ENCODE measurements around the gene ATXN1. TPM values are rescaled to one million over a fixed set of nuclear protein-coding genes. Genes with fewer than 3 reads are reported as not detected.

ATXN1 gene
- total and polyA plus RNA-seq, 2 experiments from 2014 or later, result 4.8 to 9.1 TPM

DNA sequence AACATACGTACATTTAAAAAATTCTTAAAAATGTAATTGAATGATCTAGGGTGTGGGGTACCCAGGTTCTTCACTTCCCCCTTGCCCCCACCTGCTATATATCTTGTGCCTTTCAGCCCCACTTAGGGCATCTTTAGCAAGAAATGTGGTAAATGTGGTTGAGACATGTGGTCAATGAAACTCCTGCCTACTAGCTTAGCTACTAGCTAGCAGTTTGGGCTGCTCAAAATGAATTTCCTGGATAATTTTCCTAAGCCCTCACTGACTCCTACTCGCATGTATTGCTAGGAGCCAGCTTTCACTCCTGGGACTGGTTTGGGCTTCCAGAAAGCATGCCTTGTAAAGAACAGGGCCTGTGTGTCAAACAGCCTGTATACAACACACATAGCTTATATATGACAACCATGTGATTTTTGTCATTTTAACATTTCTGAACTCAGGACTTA is 257.3 kb downstream of the ATXN1 start:
- Histone ChIP-seq H3F3A (replicated peaks; ENCODE audit: low read depth) (no peaks in the 10 kb centered on the region), H3K4me3 (no peak overlapping the region), H3K4me1 (ENCODE audit: insufficient read depth) (no peaks in the 10 kb centered on the region), H3K9me2 (ENCODE audit: insufficient read depth) (no peaks in the 10 kb centered on the region), H3K36me3 (ENCODE audit: insufficient read depth) (no peaks in the 10 kb centered on the region), H3K27me3 (ENCODE audit: insufficient read depth) (no peaks in the 10 kb centered on the region), H2AFZ (no peak overlapping the region), H3K79me2 (replicated peaks; ENCODE audit: insufficient read depth) (no peaks in the 10 kb centered on the region), H3K4me2 (no peak overlapping the region), H3K27ac (ENCODE audit: low read depth) (no peak overlapping the region), H4K20me1 (replicated peaks; ENCODE audit: insufficient read depth) (no peaks in the 10 kb centered on the region; the same call in 1 of the 2 replicates)
- ATAC-seq, result no peak
- TF ChIP-seq POLR2AphosphoS5 (IDR thresholded peaks at IDR 0.05; ENCODE audit: low read depth), result no peak
- TF ChIP-seq, protein P1, sequence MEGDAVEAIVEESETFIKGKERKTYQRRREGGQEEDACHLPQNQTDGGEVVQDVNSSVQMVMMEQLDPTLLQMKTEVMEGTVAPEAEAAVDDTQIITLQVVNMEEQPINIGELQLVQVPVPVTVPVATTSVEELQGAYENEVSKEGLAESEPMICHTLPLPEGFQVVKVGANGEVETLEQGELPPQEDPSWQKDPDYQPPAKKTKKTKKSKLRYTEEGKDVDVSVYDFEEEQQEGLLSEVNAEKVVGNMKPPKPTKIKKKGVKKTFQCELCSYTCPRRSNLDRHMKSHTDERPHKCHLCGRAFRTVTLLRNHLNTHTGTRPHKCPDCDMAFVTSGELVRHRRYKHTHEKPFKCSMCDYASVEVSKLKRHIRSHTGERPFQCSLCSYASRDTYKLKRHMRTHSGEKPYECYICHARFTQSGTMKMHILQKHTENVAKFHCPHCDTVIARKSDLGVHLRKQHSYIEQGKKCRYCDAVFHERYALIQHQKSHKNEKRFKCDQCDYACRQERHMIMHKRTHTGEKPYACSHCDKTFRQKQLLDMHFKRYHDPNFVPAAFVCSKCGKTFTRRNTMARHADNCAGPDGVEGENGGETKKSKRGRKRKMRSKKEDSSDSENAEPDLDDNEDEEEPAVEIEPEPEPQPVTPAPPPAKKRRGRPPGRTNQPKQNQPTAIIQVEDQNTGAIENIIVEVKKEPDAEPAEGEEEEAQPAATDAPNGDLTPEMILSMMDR (conservative IDR thresholded peaks at IDR 0.05; ENCODE audit: low read depth in 2 of 2), result no peak
- TF ChIP-seq, protein P2, sequence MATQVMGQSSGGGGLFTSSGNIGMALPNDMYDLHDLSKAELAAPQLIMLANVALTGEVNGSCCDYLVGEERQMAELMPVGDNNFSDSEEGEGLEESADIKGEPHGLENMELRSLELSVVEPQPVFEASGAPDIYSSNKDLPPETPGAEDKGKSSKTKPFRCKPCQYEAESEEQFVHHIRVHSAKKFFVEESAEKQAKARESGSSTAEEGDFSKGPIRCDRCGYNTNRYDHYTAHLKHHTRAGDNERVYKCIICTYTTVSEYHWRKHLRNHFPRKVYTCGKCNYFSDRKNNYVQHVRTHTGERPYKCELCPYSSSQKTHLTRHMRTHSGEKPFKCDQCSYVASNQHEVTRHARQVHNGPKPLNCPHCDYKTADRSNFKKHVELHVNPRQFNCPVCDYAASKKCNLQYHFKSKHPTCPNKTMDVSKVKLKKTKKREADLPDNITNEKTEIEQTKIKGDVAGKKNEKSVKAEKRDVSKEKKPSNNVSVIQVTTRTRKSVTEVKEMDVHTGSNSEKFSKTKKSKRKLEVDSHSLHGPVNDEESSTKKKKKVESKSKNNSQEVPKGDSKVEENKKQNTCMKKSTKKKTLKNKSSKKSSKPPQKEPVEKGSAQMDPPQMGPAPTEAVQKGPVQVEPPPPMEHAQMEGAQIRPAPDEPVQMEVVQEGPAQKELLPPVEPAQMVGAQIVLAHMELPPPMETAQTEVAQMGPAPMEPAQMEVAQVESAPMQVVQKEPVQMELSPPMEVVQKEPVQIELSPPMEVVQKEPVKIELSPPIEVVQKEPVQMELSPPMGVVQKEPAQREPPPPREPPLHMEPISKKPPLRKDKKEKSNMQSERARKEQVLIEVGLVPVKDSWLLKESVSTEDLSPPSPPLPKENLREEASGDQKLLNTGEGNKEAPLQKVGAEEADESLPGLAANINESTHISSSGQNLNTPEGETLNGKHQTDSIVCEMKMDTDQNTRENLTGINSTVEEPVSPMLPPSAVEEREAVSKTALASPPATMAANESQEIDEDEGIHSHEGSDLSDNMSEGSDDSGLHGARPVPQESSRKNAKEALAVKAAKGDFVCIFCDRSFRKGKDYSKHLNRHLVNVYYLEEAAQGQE (IDR thresholded peaks at IDR 0.05; ENCODE audit: unreplicated experiment), result no peak
- TF ChIP-seq EZH2 (IDR thresholded peaks at IDR 0.05; ENCODE audit: low read depth, unreplicated experiment), result no peak
- TF ChIP-seq ZNF114 (CRISPR knock-in tag; IDR thresholded peaks at IDR 0.05), result no peak
- TF ChIP-seq STAT1 (IDR thresholded peaks at IDR 0.05; ENCODE audit: unreplicated experiment), result no peak
- TF ChIP-seq CREB1 (CRISPR knock-in tag; IDR thresholded peaks at IDR 0.05; ENCODE audit: low read depth), result no peak
- TF ChIP-seq EZH2phosphoT487 (IDR thresholded peaks at IDR 0.05; ENCODE audit: unreplicated experiment), result no peak
- no peak for TF ChIP-seq JUNB (IDR thresholded peaks at IDR 0.05; ENCODE audit: unreplicated experiment)
- TF ChIP-seq, protein P3, sequence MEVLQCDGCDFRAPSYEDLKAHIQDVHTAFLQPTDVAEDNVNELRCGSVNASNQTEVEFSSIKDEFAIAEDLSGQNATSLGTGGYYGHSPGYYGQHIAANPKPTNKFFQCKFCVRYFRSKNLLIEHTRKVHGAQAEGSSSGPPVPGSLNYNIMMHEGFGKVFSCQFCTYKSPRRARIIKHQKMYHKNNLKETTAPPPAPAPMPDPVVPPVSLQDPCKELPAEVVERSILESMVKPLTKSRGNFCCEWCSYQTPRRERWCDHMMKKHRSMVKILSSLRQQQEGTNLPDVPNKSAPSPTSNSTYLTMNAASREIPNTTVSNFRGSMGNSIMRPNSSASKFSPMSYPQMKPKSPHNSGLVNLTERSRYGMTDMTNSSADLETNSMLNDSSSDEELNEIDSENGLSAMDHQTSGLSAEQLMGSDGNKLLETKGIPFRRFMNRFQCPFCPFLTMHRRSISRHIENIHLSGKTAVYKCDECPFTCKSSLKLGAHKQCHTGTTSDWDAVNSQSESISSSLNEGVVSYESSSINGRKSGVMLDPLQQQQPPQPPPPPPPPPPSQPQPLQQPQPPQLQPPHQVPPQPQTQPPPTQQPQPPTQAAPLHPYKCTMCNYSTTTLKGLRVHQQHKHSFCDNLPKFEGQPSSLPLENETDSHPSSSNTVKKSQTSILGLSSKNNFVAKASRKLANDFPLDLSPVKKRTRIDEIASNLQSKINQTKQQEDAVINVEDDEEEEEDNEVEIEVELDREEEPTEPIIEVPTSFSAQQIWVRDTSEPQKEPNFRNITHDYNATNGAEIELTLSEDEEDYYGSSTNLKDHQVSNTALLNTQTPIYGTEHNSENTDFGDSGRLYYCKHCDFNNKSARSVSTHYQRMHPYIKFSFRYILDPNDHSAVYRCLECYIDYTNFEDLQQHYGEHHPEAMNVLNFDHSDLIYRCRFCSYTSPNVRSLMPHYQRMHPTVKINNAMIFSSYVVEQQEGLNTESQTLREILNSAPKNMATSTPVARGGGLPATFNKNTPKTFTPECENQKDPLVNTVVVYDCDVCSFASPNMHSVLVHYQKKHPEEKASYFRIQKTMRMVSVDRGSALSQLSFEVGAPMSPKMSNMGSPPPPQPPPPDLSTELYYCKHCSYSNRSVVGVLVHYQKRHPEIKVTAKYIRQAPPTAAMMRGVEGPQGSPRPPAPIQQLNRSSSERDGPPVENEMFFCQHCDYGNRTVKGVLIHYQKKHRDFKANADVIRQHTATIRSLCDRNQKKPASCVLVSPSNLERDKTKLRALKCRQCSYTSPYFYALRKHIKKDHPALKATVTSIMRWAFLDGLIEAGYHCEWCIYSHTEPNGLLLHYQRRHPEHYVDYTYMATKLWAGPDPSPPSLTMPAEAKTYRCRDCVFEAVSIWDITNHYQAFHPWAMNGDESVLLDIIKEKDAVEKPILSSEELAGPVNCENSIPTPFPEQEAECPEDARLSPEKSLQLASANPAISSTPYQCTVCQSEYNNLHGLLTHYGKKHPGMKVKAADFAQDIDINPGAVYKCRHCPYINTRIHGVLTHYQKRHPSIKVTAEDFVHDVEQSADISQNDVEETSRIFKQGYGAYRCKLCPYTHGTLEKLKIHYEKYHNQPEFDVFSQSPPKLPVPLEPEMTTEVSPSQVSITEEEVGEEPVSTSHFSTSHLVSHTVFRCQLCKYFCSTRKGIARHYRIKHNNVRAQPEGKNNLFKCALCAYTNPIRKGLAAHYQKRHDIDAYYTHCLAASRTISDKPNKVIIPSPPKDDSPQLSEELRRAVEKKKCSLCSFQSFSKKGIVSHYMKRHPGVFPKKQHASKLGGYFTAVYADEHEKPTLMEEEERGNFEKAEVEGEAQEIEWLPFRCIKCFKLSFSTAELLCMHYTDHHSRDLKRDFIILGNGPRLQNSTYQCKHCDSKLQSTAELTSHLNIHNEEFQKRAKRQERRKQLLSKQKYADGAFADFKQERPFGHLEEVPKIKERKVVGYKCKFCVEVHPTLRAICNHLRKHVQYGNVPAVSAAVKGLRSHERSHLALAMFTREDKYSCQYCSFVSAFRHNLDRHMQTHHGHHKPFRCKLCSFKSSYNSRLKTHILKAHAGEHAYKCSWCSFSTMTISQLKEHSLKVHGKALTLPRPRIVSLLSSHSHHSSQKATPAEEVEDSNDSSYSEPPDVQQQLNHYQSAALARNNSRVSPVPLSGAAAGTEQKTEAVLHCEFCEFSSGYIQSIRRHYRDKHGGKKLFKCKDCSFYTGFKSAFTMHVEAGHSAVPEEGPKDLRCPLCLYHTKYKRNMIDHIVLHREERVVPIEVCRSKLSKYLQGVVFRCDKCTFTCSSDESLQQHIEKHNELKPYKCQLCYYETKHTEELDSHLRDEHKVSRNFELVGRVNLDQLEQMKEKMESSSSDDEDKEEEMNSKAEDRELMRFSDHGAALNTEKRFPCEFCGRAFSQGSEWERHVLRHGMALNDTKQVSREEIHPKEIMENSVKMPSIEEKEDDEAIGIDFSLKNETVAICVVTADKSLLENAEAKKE (CRISPR knock-in tag; IDR thresholded peaks at IDR 0.05), result no peak
- no peak for TF ChIP-seq ZNF331 (CRISPR knock-in tag; IDR thresholded peaks at IDR 0.05; ENCODE audit: low read depth)
- TF ChIP-seq, protein P4, sequence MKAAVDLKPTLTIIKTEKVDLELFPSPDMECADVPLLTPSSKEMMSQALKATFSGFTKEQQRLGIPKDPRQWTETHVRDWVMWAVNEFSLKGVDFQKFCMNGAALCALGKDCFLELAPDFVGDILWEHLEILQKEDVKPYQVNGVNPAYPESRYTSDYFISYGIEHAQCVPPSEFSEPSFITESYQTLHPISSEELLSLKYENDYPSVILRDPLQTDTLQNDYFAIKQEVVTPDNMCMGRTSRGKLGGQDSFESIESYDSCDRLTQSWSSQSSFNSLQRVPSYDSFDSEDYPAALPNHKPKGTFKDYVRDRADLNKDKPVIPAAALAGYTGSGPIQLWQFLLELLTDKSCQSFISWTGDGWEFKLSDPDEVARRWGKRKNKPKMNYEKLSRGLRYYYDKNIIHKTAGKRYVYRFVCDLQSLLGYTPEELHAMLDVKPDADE (IDR thresholded peaks at IDR 0.05), result no peak
- TF ChIP-seq NANOG (IDR thresholded peaks at IDR 0.05; ENCODE audit: borderline replicate concordance), result no peak
- DNase-seq (ENCODE audit: low spot score), result no peak
- Mint-ChIP-seq H3K4me1 (peaks cover 6% of the 10 kb centered on the region), H3K9me3 (peaks cover 4% of the 10 kb centered on the region; the same call in 1 of the 3 replicates), H3K27ac (no peak overlapping the region), H3K4me3 (no peak overlapping the region), H3K27me3 (ENCODE audit: insufficient read depth, low read depth, poor library complexity) (peaks cover 6% of the 10 kb centered on the region), H3K36me3 (ENCODE audit: low read depth) (peaks cover 4% of the 10 kb centered on the region; the same call in 1 of the 3 replicates)

Measured in GM23338 (cell line).